Stimulated activated memory B cell treated with anti-CD40 and anti-IgM and Interleukin-4, amounts not matched to agents 10 μg/mL and 1 μg/mL and 100 μg/mL, for 72 hours (primary cell): ENCODE measurements around the gene ADIPOR1.
"Not testable (repeated sequence)": the region's sequence is repeated elsewhere in the genome, so short reads cannot be mapped to it uniquely, and the experiment has no call there.

Experiments used
- ATAC-seq: fragments of 150-1000 bp; cut with Tn5 transposase; 2 replicates; pipeline ENCODE4 v1.10.0; 2021
- H3K27ac Mint-ChIP-seq: one replicate; pipeline ENCODE4 v1.8.0; 2022; ENCODE audit warnings: mild to moderate bottlenecking, mixed read lengths
- H3K27me3 Mint-ChIP-seq: one replicate; pipeline ENCODE4 v1.8.0; 2022; ENCODE audit warnings: mixed read lengths
- H3K36me3 Mint-ChIP-seq: one replicate; pipeline ENCODE4 v1.8.0; 2022; ENCODE audit warnings: mixed read lengths
- H3K4me1 Mint-ChIP-seq: one replicate; pipeline ENCODE4 v1.8.0; 2022; ENCODE audit warnings: mixed read lengths
- H3K4me3 Mint-ChIP-seq: one replicate; pipeline ENCODE4 v1.8.0; 2022; ENCODE audit warnings: mild to moderate bottlenecking, moderate library complexity, mixed read lengths
- H3K9me3 Mint-ChIP-seq: one replicate; pipeline ENCODE4 v1.8.0; 2022; ENCODE audit warnings: mixed read lengths

ADIPOR1 gene

DNA sequence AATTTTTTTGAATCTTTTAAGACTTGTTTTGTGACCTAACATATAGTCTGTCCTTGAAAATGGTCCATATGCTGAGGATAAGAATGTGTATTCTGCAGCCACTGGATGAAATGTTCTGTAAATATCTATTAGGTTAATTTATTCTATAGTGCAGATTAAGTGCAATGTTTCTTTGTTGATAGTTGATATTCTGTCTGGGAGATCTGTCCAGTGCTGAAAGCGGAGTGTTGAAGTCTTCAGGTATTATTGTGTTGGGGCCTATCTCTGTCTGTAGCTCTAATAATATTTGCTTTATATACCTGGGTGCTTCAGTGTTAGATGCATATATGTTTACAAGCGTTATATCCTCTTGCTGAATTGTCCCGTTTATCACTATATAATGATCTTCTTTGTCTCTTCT, 23.4 kb downstream of the ADIPOR1 start:
- no peak overlapping the region for H3K4me3 Mint-ChIP-seq
- H3K27me3 Mint-ChIP-seq: no peaks in the 10 kb centered on the region
- no peak overlapping the region for H3K27ac Mint-ChIP-seq
- peaks cover 13% of the 10 kb centered on the region for H3K4me1 Mint-ChIP-seq
- no peak for ATAC-seq
- no peaks in the 10 kb centered on the region for H3K36me3 Mint-ChIP-seq
- H3K9me3 Mint-ChIP-seq: peaks cover 4% of the 10 kb centered on the region

DNA sequence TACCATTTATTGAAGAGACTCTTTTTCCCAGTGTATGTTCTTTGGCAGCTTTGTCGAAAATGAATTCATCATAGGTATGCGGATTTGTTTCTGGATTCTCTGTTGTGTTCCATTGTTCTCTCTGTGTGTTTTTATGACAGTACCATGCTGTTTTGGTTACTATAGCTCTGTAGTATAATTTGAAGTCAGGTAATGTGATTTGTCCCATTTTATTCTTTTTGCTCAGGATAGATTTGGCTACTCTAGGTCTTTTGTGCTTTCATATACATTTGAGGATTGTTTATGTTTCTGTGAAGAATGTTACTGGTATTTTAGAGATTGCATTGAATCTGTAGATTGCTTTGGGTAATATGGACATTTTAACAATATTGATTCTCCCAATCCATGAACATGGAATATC, 25.6 kb downstream of the ADIPOR1 start:
- peaks cover 4% of the 10 kb centered on the region for H3K9me3 Mint-ChIP-seq
- ATAC-seq: no peak
- no peak overlapping the region for H3K4me3 Mint-ChIP-seq
- no peaks in the 10 kb centered on the region for H3K36me3 Mint-ChIP-seq
- H3K4me1 Mint-ChIP-seq: peaks cover 13% of the 10 kb centered on the region
- no peak overlapping the region for H3K27ac Mint-ChIP-seq
- H3K27me3 Mint-ChIP-seq: no peaks in the 10 kb centered on the region

DNA sequence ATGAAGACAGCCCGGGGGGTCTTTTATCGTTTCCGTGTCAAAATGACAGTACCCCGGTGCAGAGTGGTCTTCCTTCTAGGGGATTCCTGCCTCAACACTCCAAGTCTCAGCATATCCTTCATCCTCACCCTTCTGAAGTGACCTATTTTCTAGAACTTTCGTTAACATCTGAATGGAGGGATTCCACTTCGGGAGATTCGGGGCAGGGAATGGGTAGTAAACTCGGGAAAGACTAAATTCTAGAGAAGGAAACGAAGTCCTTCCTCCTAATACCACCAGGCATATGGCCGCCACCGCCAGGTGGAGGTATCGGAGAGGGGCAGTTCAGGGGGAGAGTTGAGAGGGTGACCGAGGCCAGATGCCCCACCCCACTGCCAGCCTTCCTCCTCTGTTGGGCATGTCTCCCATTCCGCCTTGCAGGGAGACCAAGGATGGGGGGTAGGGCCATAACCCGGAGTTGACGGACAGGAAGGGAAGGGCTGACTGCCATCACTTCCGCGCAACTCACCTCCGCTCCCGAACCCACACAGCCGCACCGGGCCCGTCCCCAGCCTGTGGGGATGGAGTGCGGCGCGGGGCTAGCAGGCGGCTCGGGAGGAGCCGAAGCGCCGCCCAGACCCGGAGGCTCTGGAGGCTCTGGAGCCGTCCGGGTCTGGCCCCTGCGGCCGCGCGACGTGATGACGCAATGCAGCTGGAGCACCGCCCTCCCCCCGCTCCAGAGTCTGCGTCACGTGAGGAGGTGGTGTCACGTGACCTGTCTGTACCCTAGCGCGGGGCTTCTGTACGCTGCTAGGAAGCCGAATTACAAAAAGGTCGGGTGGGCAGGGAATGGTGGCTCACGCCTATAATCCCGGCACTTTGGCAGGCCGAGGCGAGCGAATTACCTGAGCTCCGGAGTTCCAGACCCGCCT, 31.3 kb downstream of the ADIPOR1 start, which contains the start of gene KLHL12:
Gene KLHL12 (minus strand): TSS at position 654 of the 911 bp plus-strand sequence. CDS start 2,072 bp downstream, outside the sequence.
- Mint-ChIP-seq H3K36me3 (peaks cover 16% of the 10 kb centered on the region), H3K27me3 (no peaks in the 10 kb centered on the region), H3K9me3 (no peaks in the 10 kb centered on the region), H3K4me1 (peaks cover 40% of the 10 kb centered on the region), H3K27ac (peak within 1 kb of the TSS; percentile 89), H3K4me3 (peak within 1 kb of the TSS; percentile 89)
- peak; percentile 98 for ATAC-seq

DNA sequence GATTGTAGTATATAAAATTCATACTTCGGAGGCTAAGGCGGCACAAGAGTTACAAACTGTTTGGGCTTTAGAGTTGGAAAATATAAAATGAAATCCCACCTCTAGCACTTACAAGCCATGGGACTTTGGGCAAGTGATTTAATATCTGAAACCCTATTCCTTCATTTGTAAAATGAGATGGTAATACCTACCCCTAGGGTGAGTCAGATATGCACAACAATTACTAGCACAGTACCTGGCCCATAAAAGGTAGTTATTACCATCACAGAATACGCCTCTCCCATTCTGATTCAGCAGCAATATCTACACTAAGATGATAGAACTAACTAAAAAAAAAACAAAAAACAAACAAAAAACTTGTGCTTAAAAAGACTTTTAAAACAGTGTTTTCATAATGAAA, 34.6 kb downstream of the ADIPOR1 start:
- Mint-ChIP-seq H3K27ac (no peak overlapping the region), H3K9me3 (no peaks in the 10 kb centered on the region), H3K4me3 (no peak overlapping the region), H3K27me3 (no peaks in the 10 kb centered on the region), H3K36me3 (peaks cover 16% of the 10 kb centered on the region), H3K4me1 (peaks cover 40% of the 10 kb centered on the region)
- ATAC-seq: no peak

DNA sequence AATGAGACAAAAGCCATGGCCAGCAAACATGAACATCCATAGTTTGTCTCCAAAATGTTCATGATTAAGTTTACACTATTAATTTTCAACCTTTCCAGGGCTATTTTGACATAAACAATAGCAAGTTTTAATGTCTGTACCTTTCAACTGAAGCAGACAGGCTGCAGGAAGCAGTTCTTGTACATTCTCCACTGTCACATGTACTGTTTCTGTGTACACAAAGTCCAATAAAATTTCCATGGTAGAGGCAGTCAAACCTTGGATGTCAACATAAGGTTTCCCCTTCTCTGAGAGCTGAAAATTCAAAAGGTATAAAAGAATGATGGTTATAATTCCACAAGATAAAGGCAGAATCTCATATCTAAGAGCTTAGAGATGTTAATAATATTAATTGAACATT, 38.5 kb downstream of the ADIPOR1 start:
- Mint-ChIP-seq H3K27me3 (no peaks in the 10 kb centered on the region), H3K4me1 (peaks cover 25% of the 10 kb centered on the region), H3K27ac (no peak overlapping the region), H3K4me3 (no peak overlapping the region), H3K36me3 (peaks cover 32% of the 10 kb centered on the region), H3K9me3 (no peaks in the 10 kb centered on the region)
- no peak for ATAC-seq

DNA sequence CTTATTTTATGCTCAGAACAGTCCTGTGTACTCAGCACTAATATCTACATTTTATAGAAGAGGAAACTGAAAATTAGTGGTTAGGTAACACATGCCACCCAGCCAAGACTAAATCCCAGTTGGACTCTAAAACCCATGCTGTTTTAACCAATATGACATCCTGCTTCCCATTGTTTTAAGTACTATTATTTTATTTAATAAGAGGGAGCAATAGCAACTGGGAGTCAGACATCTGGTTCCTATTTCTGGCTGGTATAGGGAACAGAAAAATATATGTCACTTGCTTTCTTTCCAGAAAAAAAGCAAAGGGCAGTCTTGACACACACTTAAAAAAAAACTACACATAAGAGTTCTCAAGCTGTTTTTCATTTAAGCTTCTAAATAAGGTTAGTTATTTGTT, 43.0 kb downstream of the ADIPOR1 start:
- H3K9me3 Mint-ChIP-seq: no peaks in the 10 kb centered on the region
- no peak overlapping the region for H3K27ac Mint-ChIP-seq
- H3K36me3 Mint-ChIP-seq: peaks cover 55% of the 10 kb centered on the region
- no peaks in the 10 kb centered on the region for H3K27me3 Mint-ChIP-seq
- ATAC-seq: no peak
- H3K4me1 Mint-ChIP-seq: no peaks in the 10 kb centered on the region
- H3K4me3 Mint-ChIP-seq: no peak overlapping the region

DNA sequence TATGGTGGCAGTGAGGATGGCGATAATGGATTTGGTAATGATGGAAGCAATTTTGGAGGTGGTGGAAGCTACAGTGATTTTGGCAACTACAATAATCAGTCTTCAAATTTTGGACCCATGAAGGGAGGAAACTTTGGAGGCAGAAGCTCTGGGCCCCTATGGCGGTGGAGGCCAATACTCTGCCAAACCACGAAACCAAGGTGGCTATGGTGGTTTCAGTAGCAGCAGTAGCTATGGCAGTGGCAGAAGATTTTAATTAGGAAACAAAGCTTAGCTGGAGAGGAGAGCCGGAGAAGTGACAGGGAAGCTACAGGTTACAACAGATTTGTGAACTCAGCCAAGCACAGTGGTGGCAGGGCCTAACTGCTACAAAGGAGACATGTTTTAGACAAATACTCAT, 45.6 kb downstream of the ADIPOR1 start:
- not testable (repeated sequence) for ATAC-seq, H3K9me3 Mint-ChIP-seq, H3K27ac Mint-ChIP-seq, H3K4me3 Mint-ChIP-seq, H3K27me3 Mint-ChIP-seq, H3K4me1 Mint-ChIP-seq
- H3K36me3 Mint-ChIP-seq: peaks cover 56% of the 10 kb centered on the region

DNA sequence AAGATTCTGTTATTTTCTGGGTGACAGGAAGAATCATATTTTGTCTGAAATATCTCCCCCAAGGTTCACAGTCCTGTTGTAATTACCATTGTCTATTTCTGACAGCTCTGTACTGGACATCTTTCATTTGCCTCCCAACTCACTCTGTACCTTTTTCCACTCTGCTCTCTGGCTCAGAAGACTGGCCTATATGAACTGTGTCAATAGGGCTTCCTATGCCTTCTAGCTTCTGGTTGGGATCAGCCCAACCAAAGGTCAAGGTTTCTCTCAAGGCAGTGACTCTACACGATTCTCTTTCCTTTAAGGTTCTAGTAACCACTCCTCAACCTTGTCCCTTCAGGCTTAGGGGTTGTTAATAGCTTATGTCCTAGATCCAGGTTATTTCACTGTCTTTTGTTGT, 48.6 kb downstream of the ADIPOR1 start:
- H3K27ac Mint-ChIP-seq: no peak overlapping the region
- no peaks in the 10 kb centered on the region for H3K4me1 Mint-ChIP-seq
- H3K4me3 Mint-ChIP-seq: no peak overlapping the region
- ATAC-seq: no peak
- peaks cover 48% of the 10 kb centered on the region for H3K36me3 Mint-ChIP-seq
- H3K27me3 Mint-ChIP-seq: no peaks in the 10 kb centered on the region
- no peaks in the 10 kb centered on the region for H3K9me3 Mint-ChIP-seq

DNA sequence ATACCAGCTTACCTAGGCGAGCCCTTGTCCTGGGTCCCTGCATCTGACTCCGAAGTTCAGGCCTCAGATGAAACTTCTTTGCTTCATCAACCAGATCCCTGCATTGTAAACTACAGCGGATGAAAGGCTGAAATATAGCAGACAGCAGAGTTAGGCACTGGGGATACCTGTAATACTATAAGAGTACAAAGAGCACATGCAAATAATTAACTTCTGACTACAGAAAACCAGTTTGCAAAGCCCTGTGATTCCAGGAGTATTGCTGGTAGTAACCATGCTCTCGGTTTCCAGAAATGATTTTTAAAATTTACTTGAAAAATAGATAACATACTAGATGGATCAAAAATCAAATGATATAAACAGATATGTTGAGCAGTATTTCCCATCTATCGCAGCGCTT, 49.1 kb downstream of the ADIPOR1 start:
- no peaks in the 10 kb centered on the region for H3K4me1 Mint-ChIP-seq
- H3K36me3 Mint-ChIP-seq: peaks cover 45% of the 10 kb centered on the region
- H3K4me3 Mint-ChIP-seq: no peak overlapping the region
- no peak overlapping the region for H3K27ac Mint-ChIP-seq
- no peak for ATAC-seq
- no peaks in the 10 kb centered on the region for H3K9me3 Mint-ChIP-seq
- H3K27me3 Mint-ChIP-seq: no peaks in the 10 kb centered on the region

DNA sequence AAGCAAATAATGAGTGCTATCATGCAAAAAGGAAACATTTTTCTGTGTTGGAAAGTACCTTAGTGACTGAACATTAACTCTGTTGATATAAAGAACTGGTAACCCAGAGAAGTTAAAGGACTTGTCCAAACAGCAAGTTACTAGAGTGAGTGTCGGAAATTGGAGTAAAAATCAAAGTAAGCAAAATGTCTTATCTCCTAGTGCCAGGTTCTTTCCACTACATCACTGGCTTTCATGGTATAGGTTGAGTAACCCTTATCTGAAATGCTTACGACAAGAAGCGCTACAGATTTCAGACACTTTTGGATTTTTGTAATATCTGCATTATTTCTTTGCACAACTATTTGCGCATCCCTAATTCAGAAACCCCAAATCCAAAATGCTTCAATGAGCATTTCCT, 52.8 kb downstream of the ADIPOR1 start:
- H3K36me3 Mint-ChIP-seq: peaks cover 38% of the 10 kb centered on the region
- no peaks in the 10 kb centered on the region for H3K27me3 Mint-ChIP-seq
- ATAC-seq: no peak
- no peaks in the 10 kb centered on the region for H3K9me3 Mint-ChIP-seq
- no peak overlapping the region for H3K27ac Mint-ChIP-seq
- H3K4me3 Mint-ChIP-seq: no peak overlapping the region
- no peaks in the 10 kb centered on the region for H3K4me1 Mint-ChIP-seq

DNA sequence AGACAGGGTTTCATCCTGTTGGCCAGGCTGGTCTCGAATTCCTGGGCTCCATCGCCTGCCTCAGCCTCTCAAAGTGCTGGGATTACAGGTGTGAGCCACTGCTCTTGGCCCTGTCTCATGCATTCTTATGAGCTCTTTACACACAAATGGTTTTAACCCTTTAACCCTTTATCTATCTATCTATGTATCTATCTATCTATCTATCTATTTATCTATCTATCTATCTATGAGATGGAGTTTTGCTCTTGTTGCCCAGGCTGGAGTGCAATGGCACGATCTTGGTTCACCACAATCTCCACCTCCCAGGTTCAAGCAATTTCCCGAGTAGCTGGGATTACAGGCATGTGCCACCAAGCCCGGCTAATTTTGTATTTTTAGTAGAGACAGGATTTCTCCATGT, 54.3 kb downstream of the ADIPOR1 start:
- H3K27ac Mint-ChIP-seq, H3K9me3 Mint-ChIP-seq, ATAC-seq, H3K4me1 Mint-ChIP-seq, H3K27me3 Mint-ChIP-seq, H3K4me3 Mint-ChIP-seq: not testable (repeated sequence)
- H3K36me3 Mint-ChIP-seq: peaks cover 32% of the 10 kb centered on the region

DNA sequence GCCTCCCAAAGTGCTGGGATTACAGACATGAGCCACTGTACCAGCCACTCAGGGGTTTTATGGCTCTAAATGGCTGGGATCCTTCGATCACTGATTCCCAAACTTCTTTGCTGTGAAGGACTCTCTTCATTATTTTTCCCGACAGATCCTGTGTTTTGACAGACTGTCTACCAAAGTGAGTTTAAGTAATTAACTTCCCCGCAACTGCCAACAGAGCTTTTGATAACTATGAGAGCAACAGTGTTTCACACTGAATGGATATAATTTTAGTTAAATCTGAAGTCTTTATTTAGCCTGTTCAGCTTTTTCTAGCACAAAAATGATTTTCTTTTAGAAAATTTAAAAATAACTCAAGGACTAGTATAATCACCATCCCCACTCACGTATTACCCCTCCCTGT, 56.6 kb downstream of the ADIPOR1 start:
- H3K4me1 Mint-ChIP-seq: no peaks in the 10 kb centered on the region
- no peak overlapping the region for H3K4me3 Mint-ChIP-seq
- H3K9me3 Mint-ChIP-seq: no peaks in the 10 kb centered on the region
- peaks cover 47% of the 10 kb centered on the region for H3K36me3 Mint-ChIP-seq
- ATAC-seq: no peak
- H3K27ac Mint-ChIP-seq: no peak overlapping the region
- no peaks in the 10 kb centered on the region for H3K27me3 Mint-ChIP-seq

DNA sequence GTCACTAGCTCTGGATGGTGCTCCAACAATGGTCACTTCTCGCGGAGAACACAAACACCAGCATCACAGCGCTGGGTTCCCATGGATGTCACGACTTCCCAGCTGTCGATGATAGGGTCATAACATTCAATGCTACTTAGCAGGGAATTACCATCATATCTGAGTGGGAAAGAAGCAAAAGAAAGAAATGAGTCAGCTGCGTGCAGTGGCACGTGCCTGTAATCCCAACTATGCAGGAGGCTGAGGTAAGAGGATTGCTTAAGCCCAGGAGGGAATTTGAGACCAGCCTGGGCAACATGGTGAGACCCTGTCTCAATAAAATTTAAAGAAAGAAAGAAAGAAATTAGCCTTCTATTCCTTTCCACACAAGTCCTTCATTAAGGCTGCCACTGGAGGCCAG, 65.6 kb downstream of the ADIPOR1 start:
- Mint-ChIP-seq H3K36me3 (peaks cover 46% of the 10 kb centered on the region), H3K4me3 (no peak overlapping the region), H3K27ac (no peak overlapping the region), H3K27me3 (no peaks in the 10 kb centered on the region), H3K9me3 (no peaks in the 10 kb centered on the region), H3K4me1 (peaks cover 8% of the 10 kb centered on the region)
- no peak for ATAC-seq
